Measurements from ENCODE around the gene AMPD2.

DNA sequence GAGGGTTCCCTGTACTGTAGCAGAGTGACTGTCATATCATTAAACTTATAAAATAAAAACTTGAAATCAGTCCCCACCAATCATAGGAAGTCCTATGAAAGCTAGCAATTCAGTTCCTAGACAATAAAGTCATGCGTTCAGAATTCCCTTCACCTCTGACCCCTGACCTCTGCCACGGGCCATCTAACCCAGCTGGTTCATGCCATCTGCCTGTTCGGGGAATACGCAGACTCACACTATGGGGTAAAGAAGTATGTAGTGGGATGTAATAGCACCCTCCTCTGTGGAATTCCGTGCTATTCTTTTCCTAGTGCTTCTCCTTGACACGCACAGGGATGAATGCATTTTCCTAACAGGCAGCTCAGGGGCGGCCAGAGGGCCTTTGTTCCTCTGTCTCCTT, 38.3 kb downstream of the AMPD2 start:
- TF ChIP-seq, protein P1, sequence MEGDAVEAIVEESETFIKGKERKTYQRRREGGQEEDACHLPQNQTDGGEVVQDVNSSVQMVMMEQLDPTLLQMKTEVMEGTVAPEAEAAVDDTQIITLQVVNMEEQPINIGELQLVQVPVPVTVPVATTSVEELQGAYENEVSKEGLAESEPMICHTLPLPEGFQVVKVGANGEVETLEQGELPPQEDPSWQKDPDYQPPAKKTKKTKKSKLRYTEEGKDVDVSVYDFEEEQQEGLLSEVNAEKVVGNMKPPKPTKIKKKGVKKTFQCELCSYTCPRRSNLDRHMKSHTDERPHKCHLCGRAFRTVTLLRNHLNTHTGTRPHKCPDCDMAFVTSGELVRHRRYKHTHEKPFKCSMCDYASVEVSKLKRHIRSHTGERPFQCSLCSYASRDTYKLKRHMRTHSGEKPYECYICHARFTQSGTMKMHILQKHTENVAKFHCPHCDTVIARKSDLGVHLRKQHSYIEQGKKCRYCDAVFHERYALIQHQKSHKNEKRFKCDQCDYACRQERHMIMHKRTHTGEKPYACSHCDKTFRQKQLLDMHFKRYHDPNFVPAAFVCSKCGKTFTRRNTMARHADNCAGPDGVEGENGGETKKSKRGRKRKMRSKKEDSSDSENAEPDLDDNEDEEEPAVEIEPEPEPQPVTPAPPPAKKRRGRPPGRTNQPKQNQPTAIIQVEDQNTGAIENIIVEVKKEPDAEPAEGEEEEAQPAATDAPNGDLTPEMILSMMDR (IDR thresholded peaks at IDR 0.05) = no peak
- no peak for TF ChIP-seq ZFX (IDR thresholded peaks at IDR 0.05; ENCODE audit: borderline replicate concordance)

Measured in 22Rv1 (cell line).